ENCODE data around the gene FKBP1A.

The FKBP1A gene

GRCh38 chr20:1417790-1418189 lies 24.9 kb upstream of the FKBP1A start:
- Histone ChIP-seq H3K27ac (ENCODE audit: low read length, poor library complexity, severe bottlenecking) (no peak overlapping the region), H3K4me1 (ENCODE audit: control insufficient read depth, insufficient read depth, low read depth, low read length) (peaks cover 16% of the 10 kb centered on the region), H4K8ac (ENCODE audit: low read length) (peak overlapping the region; percentile 20), H2AK5ac (ENCODE audit: low read length, severe bottlenecking) (no peak overlapping the region), H3K27me3 (ENCODE audit: control insufficient read depth in 1 of 2, insufficient read depth in 1 of 2, low read length in 2 of 2) (no peaks in the 10 kb centered on the region), H3K9ac (ENCODE audit: low read length) (no peak overlapping the region), H2BK12ac (ENCODE audit: low read length in 2 of 2) (peak overlapping the region; percentile 48 to 57), H3K18ac (ENCODE audit: low read depth in 1 of 2, low read length in 2 of 2) (peak overlapping the region; percentile 25 to 40), H2AFZ (ENCODE audit: low read depth, low read length) (no peak overlapping the region), H3K9me3 (ENCODE audit: control insufficient read depth, low read length) (peaks cover 17% of the 10 kb centered on the region), H3K79me1 (replicated peaks; ENCODE audit: low read length, poor library complexity, severe bottlenecking) (no peaks in the 10 kb centered on the region), H3K23ac (ENCODE audit: low read length in 2 of 2) (no peak overlapping the region), H3K36me3 (ENCODE audit: control insufficient read depth in 1 of 2, insufficient read depth in 2 of 2, low read depth in 1 of 2, low read length in 2 of 2) (no peaks in the 10 kb centered on the region), H2BK15ac (ENCODE audit: low read depth, poor library complexity, severe bottlenecking) (peak overlapping the region; percentile 63), H3K4me2 (ENCODE audit: low read length, poor library complexity, severe bottlenecking) (no peak overlapping the region), H3K4me3 (ENCODE audit: insufficient read depth in 1 of 2, low read depth in 1 of 2, low read length in 2 of 2) (no peak overlapping the region), H3K4ac (ENCODE audit: low read depth in 1 of 2, low read length in 2 of 2) (peak overlapping the region; percentile 5 to 15), H2BK120ac (ENCODE audit: low read depth, low read length) (no peak overlapping the region), H2BK5ac (ENCODE audit: low read depth, low read length, poor library complexity, severe bottlenecking) (no peak overlapping the region), H4K91ac (ENCODE audit: low read length) (peak overlapping the region; percentile 53), H3K14ac (ENCODE audit: low read length in 2 of 2) (no peak overlapping the region)
- no peak for DNase-seq

- peak overlapping the region; percentile 5 to 15 for H3K4ac ChIP-seq (ENCODE audit: low read depth in 1 of 2, low read length in 2 of 2)
- H3K36me3 ChIP-seq (ENCODE audit: control insufficient read depth in 1 of 2, insufficient read depth in 2 of 2, low read depth in 1 of 2, low read length in 2 of 2), result no peaks in the 10 kb centered on the region
- no peak overlapping the region for H2BK15ac ChIP-seq (ENCODE audit: low read depth, poor library complexity, severe bottlenecking)
- H3K4me2 ChIP-seq (ENCODE audit: low read length, poor library complexity, severe bottlenecking), result no peak overlapping the region
- no peak overlapping the region for H2AFZ ChIP-seq (ENCODE audit: low read depth, low read length)
- H3K79me1 ChIP-seq (replicated peaks; ENCODE audit: low read length, poor library complexity, severe bottlenecking), result no peaks in the 10 kb centered on the region
- no peak overlapping the region for H2AK5ac ChIP-seq (ENCODE audit: low read length, severe bottlenecking)
- H3K4me3 ChIP-seq (ENCODE audit: insufficient read depth in 1 of 2, low read depth in 1 of 2, low read length in 2 of 2), result no peak overlapping the region
- no peak overlapping the region for H3K9ac ChIP-seq (ENCODE audit: low read length)
- no peak overlapping the region for H3K14ac ChIP-seq (ENCODE audit: low read length in 2 of 2)
- peak; percentile 91 for DNase-seq
- H3K4me1 ChIP-seq (ENCODE audit: control insufficient read depth, insufficient read depth, low read depth, low read length), result peaks cover 16% of the 10 kb centered on the region
- peak overlapping the region; percentile 36 for H4K91ac ChIP-seq (ENCODE audit: low read length)
- no peak overlapping the region for H2BK120ac ChIP-seq (ENCODE audit: low read depth, low read length)
- peak overlapping the region; percentile 57 to 67 for H2BK12ac ChIP-seq (ENCODE audit: low read length in 2 of 2)
- H4K8ac ChIP-seq (ENCODE audit: low read length), result peak overlapping the region; percentile 20
- no peaks in the 10 kb centered on the region for H3K27me3 ChIP-seq (ENCODE audit: control insufficient read depth in 1 of 2, insufficient read depth in 1 of 2, low read length in 2 of 2)
- H3K23ac ChIP-seq (ENCODE audit: low read length in 2 of 2), result no peak overlapping the region
- peak overlapping the region; percentile 25 to 40 for H3K18ac ChIP-seq (ENCODE audit: low read depth in 1 of 2, low read length in 2 of 2)
- H3K27ac ChIP-seq (ENCODE audit: low read length, poor library complexity, severe bottlenecking), result peak overlapping the region; percentile 0
- H3K9me3 ChIP-seq (ENCODE audit: control insufficient read depth, low read length), result peaks cover 17% of the 10 kb centered on the region
- H2BK5ac ChIP-seq (ENCODE audit: low read depth, low read length, poor library complexity, severe bottlenecking), result no peak overlapping the region
- WGBS, result 54% methylated on average over 5 of the region's 5 CpGs
Measured at GRCh38 chr20:1417273-1417672, 24.4 kb upstream of the FKBP1A start.

GRCh38 chr20:1415667-1416468 lies 23.0 kb upstream of the FKBP1A start:
- H3K4me3 ChIP-seq (ENCODE audit: insufficient read depth in 1 of 2, low read depth in 1 of 2, low read length in 2 of 2), result no peak overlapping the region
- H2BK15ac ChIP-seq (ENCODE audit: low read depth, poor library complexity, severe bottlenecking), result peak overlapping the region; percentile 18
- H3K36me3 ChIP-seq (ENCODE audit: control insufficient read depth in 1 of 2, insufficient read depth in 2 of 2, low read depth in 1 of 2, low read length in 2 of 2), result no peaks in the 10 kb centered on the region
- H3K79me1 ChIP-seq (replicated peaks; ENCODE audit: low read length, poor library complexity, severe bottlenecking), result no peaks in the 10 kb centered on the region
- no peak overlapping the region for H2BK5ac ChIP-seq (ENCODE audit: low read depth, low read length, poor library complexity, severe bottlenecking)
- H3K9me3 ChIP-seq (ENCODE audit: control insufficient read depth, low read length), result peaks cover 11% of the 10 kb centered on the region
- peak overlapping the region; percentile 56 to 80 for H3K18ac ChIP-seq (ENCODE audit: low read depth in 1 of 2, low read length in 2 of 2)
- no peak overlapping the region for H3K23ac ChIP-seq (ENCODE audit: low read length in 2 of 2)
- no peak overlapping the region for H3K4me2 ChIP-seq (ENCODE audit: low read length, poor library complexity, severe bottlenecking)
- peak overlapping the region; percentile 15 for H2AFZ ChIP-seq (ENCODE audit: low read depth, low read length)
- peak overlapping the region; percentile 72 for H4K91ac ChIP-seq (ENCODE audit: low read length)
- peak overlapping the region; percentile 14 to 39 for H3K4ac ChIP-seq (ENCODE audit: low read depth in 1 of 2, low read length in 2 of 2)
- peak overlapping the region; percentile 62 for H3K9ac ChIP-seq (ENCODE audit: low read length)
- H3K27me3 ChIP-seq (ENCODE audit: control insufficient read depth in 1 of 2, insufficient read depth in 1 of 2, low read length in 2 of 2), result no peaks in the 10 kb centered on the region
- 35% methylated on average over 8 of the region's 8 CpGs for WGBS
- DNase-seq, result peak; percentile 99
- H3K14ac ChIP-seq (ENCODE audit: low read length in 2 of 2), result no peak overlapping the region
- peaks cover 16% of the 10 kb centered on the region for H3K4me1 ChIP-seq (ENCODE audit: control insufficient read depth, insufficient read depth, low read depth, low read length)
- H2AK5ac ChIP-seq (ENCODE audit: low read length, severe bottlenecking), result peak overlapping the region; percentile 36
- peak overlapping the region; percentile 27 for H4K8ac ChIP-seq (ENCODE audit: low read length)
- peak overlapping the region; percentile 66 for H2BK120ac ChIP-seq (ENCODE audit: low read depth, low read length)
- H2BK12ac ChIP-seq (ENCODE audit: low read length in 2 of 2), result peak overlapping the region; percentile 78 to 86
- H3K27ac ChIP-seq (ENCODE audit: low read length, poor library complexity, severe bottlenecking), result peak overlapping the region; percentile 48

GRCh38 chr20:1414982-1415381 lies 22.1 kb upstream of the FKBP1A start:
- 67% methylated on average over 2 of the region's 4 CpGs for WGBS
- no peaks in the 10 kb centered on the region for H3K27me3 ChIP-seq (ENCODE audit: control insufficient read depth in 1 of 2, insufficient read depth in 1 of 2, low read length in 2 of 2)
- no peak overlapping the region for H3K4ac ChIP-seq (ENCODE audit: low read depth in 1 of 2, low read length in 2 of 2)
- no peak overlapping the region for H2BK12ac ChIP-seq (ENCODE audit: low read length in 2 of 2)
- no peak overlapping the region for H2BK15ac ChIP-seq (ENCODE audit: low read depth, poor library complexity, severe bottlenecking)
- no peak overlapping the region for H2AFZ ChIP-seq (ENCODE audit: low read depth, low read length)
- DNase-seq, result no peak
- no peaks in the 10 kb centered on the region for H3K79me1 ChIP-seq (replicated peaks; ENCODE audit: low read length, poor library complexity, severe bottlenecking)
- H3K14ac ChIP-seq (ENCODE audit: low read length in 2 of 2), result no peak overlapping the region
- H2BK120ac ChIP-seq (ENCODE audit: low read depth, low read length), result no peak overlapping the region
- no peak overlapping the region for H3K9ac ChIP-seq (ENCODE audit: low read length)
- H3K18ac ChIP-seq (ENCODE audit: low read depth in 1 of 2, low read length in 2 of 2), result no peak overlapping the region
- H3K9me3 ChIP-seq (ENCODE audit: control insufficient read depth, low read length), result peaks cover 4% of the 10 kb centered on the region
- no peak overlapping the region for H3K4me2 ChIP-seq (ENCODE audit: low read length, poor library complexity, severe bottlenecking)
- H2BK5ac ChIP-seq (ENCODE audit: low read depth, low read length, poor library complexity, severe bottlenecking), result no peak overlapping the region
- no peak overlapping the region for H2AK5ac ChIP-seq (ENCODE audit: low read length, severe bottlenecking)
- H4K91ac ChIP-seq (ENCODE audit: low read length), result no peak overlapping the region
- H3K4me1 ChIP-seq (ENCODE audit: control insufficient read depth, insufficient read depth, low read depth, low read length), result peaks cover 16% of the 10 kb centered on the region
- no peaks in the 10 kb centered on the region for H3K36me3 ChIP-seq (ENCODE audit: control insufficient read depth in 1 of 2, insufficient read depth in 2 of 2, low read depth in 1 of 2, low read length in 2 of 2)
- H4K8ac ChIP-seq (ENCODE audit: low read length), result no peak overlapping the region
- H3K4me3 ChIP-seq (ENCODE audit: insufficient read depth in 1 of 2, low read depth in 1 of 2, low read length in 2 of 2), result no peak overlapping the region
- H3K27ac ChIP-seq (ENCODE audit: low read length, poor library complexity, severe bottlenecking), result peak overlapping the region; percentile 16
- H3K23ac ChIP-seq (ENCODE audit: low read length in 2 of 2), result no peak overlapping the region
